Measurements from ENCODE around the gene CKS2.
"Not testable (repeated sequence)": the region's sequence is repeated elsewhere in the genome, so short reads cannot be mapped to it uniquely, and the experiment has no call there.

CKS2 gene

GRCh38 chr9:89310475-89311345 is at the start of gene CKS2:
Gene CKS2 (plus strand): TSS chr9:89311195. CDS start chr9:89311293, 98 bp downstream.
- H3K4me1 ChIP-seq (ENCODE audit: control insufficient read depth, insufficient read depth, low read length), result peaks cover 13% of the 10 kb centered on the region
- H3K27ac ChIP-seq (ENCODE audit: low read length), result peak within 1 kb of the TSS; percentile 99
- H3K4me3 ChIP-seq (ENCODE audit: low read length in 2 of 2), result peak within 1 kb of the TSS; percentile 76 to 84
- H3K9me3 ChIP-seq (ENCODE audit: control insufficient read depth in 2 of 2, low read length in 2 of 2), result no peaks in the 10 kb centered on the region
- no peaks in the 10 kb centered on the region for H3K36me3 ChIP-seq (ENCODE audit: control insufficient read depth in 2 of 2, insufficient read depth in 2 of 2, low read length in 2 of 2)
- peak within 1 kb of the TSS; percentile 82 to 98 for H3K9ac ChIP-seq (ENCODE audit: low read length in 2 of 2)
- no peaks in the 10 kb centered on the region for H3K27me3 ChIP-seq (ENCODE audit: control insufficient read depth in 1 of 2, insufficient read depth in 2 of 2, low read length in 2 of 2)

- Histone ChIP-seq H3K9me3 (ENCODE audit: control insufficient read depth in 2 of 2, low read length in 2 of 2) (peaks cover 4 to 10% of the 10 kb centered on the region in 2 donors), H3K36me3 (ENCODE audit: control insufficient read depth in 2 of 2, insufficient read depth in 2 of 2, low read length in 2 of 2) (no peaks in the 10 kb centered on the region), H3K27me3 (ENCODE audit: control insufficient read depth in 1 of 2, insufficient read depth in 2 of 2, low read length in 2 of 2) (no peaks in the 10 kb centered on the region), H3K4me1 (ENCODE audit: control insufficient read depth, insufficient read depth, low read length) (no peaks in the 10 kb centered on the region), H3K9ac (ENCODE audit: low read length in 2 of 2) (no peak overlapping the region), H3K4me3 (ENCODE audit: low read length in 2 of 2) (no peak overlapping the region), H3K27ac (ENCODE audit: low read length) (no peak overlapping the region)
Measured at GRCh38 chr9:89273528-89274279, 37.3 kb upstream of the CKS2 start.

GRCh38 chr9:89274838-89275237 is 36.2 kb upstream of the CKS2 start:
- Histone ChIP-seq H3K4me1 (ENCODE audit: control insufficient read depth, insufficient read depth, low read length) (no peaks in the 10 kb centered on the region), H3K36me3 (ENCODE audit: control insufficient read depth in 2 of 2, insufficient read depth in 2 of 2, low read length in 2 of 2) (no peaks in the 10 kb centered on the region), H3K27ac (ENCODE audit: low read length) (no peak overlapping the region), H3K4me3 (ENCODE audit: low read length in 2 of 2) (no peak overlapping the region), H3K9me3 (ENCODE audit: control insufficient read depth in 2 of 2, low read length in 2 of 2) (peaks cover 4 to 10% of the 10 kb centered on the region in 2 donors), H3K27me3 (ENCODE audit: control insufficient read depth in 1 of 2, insufficient read depth in 2 of 2, low read length in 2 of 2) (no peaks in the 10 kb centered on the region), H3K9ac (ENCODE audit: low read length in 2 of 2) (no peak overlapping the region)

- not testable (repeated sequence) for H3K9ac ChIP-seq (ENCODE audit: low read length in 2 of 2); H3K4me1 ChIP-seq (ENCODE audit: control insufficient read depth, insufficient read depth, low read length); H3K27ac ChIP-seq (ENCODE audit: low read length); H3K36me3 ChIP-seq (ENCODE audit: control insufficient read depth in 2 of 2, insufficient read depth in 2 of 2, low read length in 2 of 2); H3K4me3 ChIP-seq (ENCODE audit: low read length in 2 of 2); H3K27me3 ChIP-seq (ENCODE audit: control insufficient read depth in 1 of 2, insufficient read depth in 2 of 2, low read length in 2 of 2)
- H3K9me3 ChIP-seq (ENCODE audit: control insufficient read depth in 2 of 2, low read length in 2 of 2), result peaks cover 4 to 10% of the 10 kb centered on the region in 2 donors
Measured at GRCh38 chr9:89276040-89276439, 35.0 kb upstream of the CKS2 start.

- Histone ChIP-seq H3K4me1 (ENCODE audit: control insufficient read depth, insufficient read depth, low read length) (no peaks in the 10 kb centered on the region), H3K36me3 (ENCODE audit: control insufficient read depth in 2 of 2, insufficient read depth in 2 of 2, low read length in 2 of 2) (no peaks in the 10 kb centered on the region), H3K4me3 (ENCODE audit: low read length in 2 of 2) (no peak overlapping the region), H3K9ac (ENCODE audit: low read length in 2 of 2) (no peak overlapping the region), H3K27me3 (ENCODE audit: control insufficient read depth in 1 of 2, insufficient read depth in 2 of 2, low read length in 2 of 2) (no peaks in the 10 kb centered on the region), H3K9me3 (ENCODE audit: control insufficient read depth in 2 of 2, low read length in 2 of 2) (peaks cover 4 to 10% of the 10 kb centered on the region in 2 donors), H3K27ac (ENCODE audit: low read length) (no peak overlapping the region)
Measured at GRCh38 chr9:89277043-89277442, 34.0 kb upstream of the CKS2 start.

GRCh38 chr9:89277454-89277853 is 33.5 kb upstream of the CKS2 start:
- Histone ChIP-seq H3K36me3 (ENCODE audit: control insufficient read depth in 2 of 2, insufficient read depth in 2 of 2, low read length in 2 of 2) (no peaks in the 10 kb centered on the region), H3K27me3 (ENCODE audit: control insufficient read depth in 1 of 2, insufficient read depth in 2 of 2, low read length in 2 of 2) (no peaks in the 10 kb centered on the region), H3K27ac (ENCODE audit: low read length) (no peak overlapping the region), H3K9ac (ENCODE audit: low read length in 2 of 2) (no peak overlapping the region), H3K9me3 (ENCODE audit: control insufficient read depth in 2 of 2, low read length in 2 of 2) (peaks cover 4 to 10% of the 10 kb centered on the region in 2 donors), H3K4me3 (ENCODE audit: low read length in 2 of 2) (no peak overlapping the region), H3K4me1 (ENCODE audit: control insufficient read depth, insufficient read depth, low read length) (no peaks in the 10 kb centered on the region)

- peaks cover 4 to 10% of the 10 kb centered on the region in 2 donors for H3K9me3 ChIP-seq (ENCODE audit: control insufficient read depth in 2 of 2, low read length in 2 of 2)
- H3K9ac ChIP-seq (ENCODE audit: low read length in 2 of 2), result no peak overlapping the region
- no peaks in the 10 kb centered on the region for H3K36me3 ChIP-seq (ENCODE audit: control insufficient read depth in 2 of 2, insufficient read depth in 2 of 2, low read length in 2 of 2)
Measured at GRCh38 chr9:89278551-89278950, 32.4 kb upstream of the CKS2 start.

GRCh38 chr9:89278997-89279739 is 31.8 kb upstream of the CKS2 start:
- Histone ChIP-seq H3K4me1 (ENCODE audit: control insufficient read depth, insufficient read depth, low read length) (no peaks in the 10 kb centered on the region), H3K36me3 (ENCODE audit: control insufficient read depth in 2 of 2, insufficient read depth in 2 of 2, low read length in 2 of 2) (no peaks in the 10 kb centered on the region), H3K27me3 (ENCODE audit: control insufficient read depth in 1 of 2, insufficient read depth in 2 of 2, low read length in 2 of 2) (no peaks in the 10 kb centered on the region), H3K27ac (ENCODE audit: low read length) (no peak overlapping the region), H3K9me3 (ENCODE audit: control insufficient read depth in 2 of 2, low read length in 2 of 2) (peaks cover 2 to 4% of the 10 kb centered on the region in 2 donors), H3K4me3 (ENCODE audit: low read length in 2 of 2) (no peak overlapping the region), H3K9ac (ENCODE audit: low read length in 2 of 2) (no peak overlapping the region)

More at GRCh38 chr9:89278551-89278950, 32.4 kb upstream of the CKS2 start:
- Histone ChIP-seq H3K4me1 (ENCODE audit: control insufficient read depth, insufficient read depth, low read length) (no peaks in the 10 kb centered on the region), H3K4me3 (ENCODE audit: low read length in 2 of 2) (no peak overlapping the region), H3K27ac (ENCODE audit: low read length) (no peak overlapping the region), H3K27me3 (ENCODE audit: control insufficient read depth in 1 of 2, insufficient read depth in 2 of 2, low read length in 2 of 2) (no peaks in the 10 kb centered on the region)

GRCh38 chr9:89281106-89281505 is 29.9 kb upstream of the CKS2 start:
- Histone ChIP-seq H3K4me3 (ENCODE audit: low read length in 2 of 2) (no peak overlapping the region), H3K36me3 (ENCODE audit: control insufficient read depth in 2 of 2, insufficient read depth in 2 of 2, low read length in 2 of 2) (no peaks in the 10 kb centered on the region), H3K4me1 (ENCODE audit: control insufficient read depth, insufficient read depth, low read length) (no peaks in the 10 kb centered on the region), H3K27me3 (ENCODE audit: control insufficient read depth in 1 of 2, insufficient read depth in 2 of 2, low read length in 2 of 2) (no peaks in the 10 kb centered on the region), H3K27ac (ENCODE audit: low read length) (no peak overlapping the region), H3K9ac (ENCODE audit: low read length in 2 of 2) (no peak overlapping the region), H3K9me3 (ENCODE audit: control insufficient read depth in 2 of 2, low read length in 2 of 2) (no peaks in the 10 kb centered on the region)

- H3K27me3 ChIP-seq (ENCODE audit: control insufficient read depth in 1 of 2, insufficient read depth in 2 of 2, low read length in 2 of 2); H3K9me3 ChIP-seq (ENCODE audit: control insufficient read depth in 2 of 2, low read length in 2 of 2); H3K36me3 ChIP-seq (ENCODE audit: control insufficient read depth in 2 of 2, insufficient read depth in 2 of 2, low read length in 2 of 2); H3K9ac ChIP-seq (ENCODE audit: low read length in 2 of 2); H3K4me1 ChIP-seq (ENCODE audit: control insufficient read depth, insufficient read depth, low read length); H3K27ac ChIP-seq (ENCODE audit: low read length): not testable (repeated sequence)
- peak overlapping the region in 1 of 2 donors; percentile 44 for H3K4me3 ChIP-seq (ENCODE audit: low read length in 2 of 2)
Measured at GRCh38 chr9:89282248-89282968, 28.6 kb upstream of the CKS2 start.
